HG03469 (cell line): Measurements from ENCODE around the gene IWS1.

Experiments used
- ATAC-seq: cut with Tn5 transposase; IDR thresholded peaks from one replicate; pipeline ENCODE4 v1.9.1; 2021; ENCODE audit warnings: mild to moderate bottlenecking, moderate library complexity, moderate number of reproducible peaks; ENCODE audit not compliant: unreplicated experiment

The IWS1 gene

DNA sequence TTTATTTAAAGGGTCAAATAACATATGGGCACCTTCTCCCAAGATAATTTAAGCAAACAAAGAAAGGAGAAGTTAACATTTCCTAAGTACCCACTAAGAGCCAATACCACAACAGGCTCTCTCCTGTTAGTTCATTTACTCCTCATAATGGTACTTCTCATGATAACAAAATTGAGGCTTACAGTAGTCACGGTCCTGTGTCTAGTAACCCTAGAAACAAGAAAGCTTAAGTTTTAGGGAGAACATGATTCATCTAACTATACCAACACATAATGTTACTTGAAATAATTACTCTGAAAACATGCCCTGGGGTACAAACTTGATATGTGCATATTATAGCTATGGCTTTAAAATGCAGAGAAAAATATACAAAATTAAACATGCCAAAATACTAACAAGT is 19.8 kb downstream of the IWS1 start:
- no peak for ATAC-seq

DNA sequence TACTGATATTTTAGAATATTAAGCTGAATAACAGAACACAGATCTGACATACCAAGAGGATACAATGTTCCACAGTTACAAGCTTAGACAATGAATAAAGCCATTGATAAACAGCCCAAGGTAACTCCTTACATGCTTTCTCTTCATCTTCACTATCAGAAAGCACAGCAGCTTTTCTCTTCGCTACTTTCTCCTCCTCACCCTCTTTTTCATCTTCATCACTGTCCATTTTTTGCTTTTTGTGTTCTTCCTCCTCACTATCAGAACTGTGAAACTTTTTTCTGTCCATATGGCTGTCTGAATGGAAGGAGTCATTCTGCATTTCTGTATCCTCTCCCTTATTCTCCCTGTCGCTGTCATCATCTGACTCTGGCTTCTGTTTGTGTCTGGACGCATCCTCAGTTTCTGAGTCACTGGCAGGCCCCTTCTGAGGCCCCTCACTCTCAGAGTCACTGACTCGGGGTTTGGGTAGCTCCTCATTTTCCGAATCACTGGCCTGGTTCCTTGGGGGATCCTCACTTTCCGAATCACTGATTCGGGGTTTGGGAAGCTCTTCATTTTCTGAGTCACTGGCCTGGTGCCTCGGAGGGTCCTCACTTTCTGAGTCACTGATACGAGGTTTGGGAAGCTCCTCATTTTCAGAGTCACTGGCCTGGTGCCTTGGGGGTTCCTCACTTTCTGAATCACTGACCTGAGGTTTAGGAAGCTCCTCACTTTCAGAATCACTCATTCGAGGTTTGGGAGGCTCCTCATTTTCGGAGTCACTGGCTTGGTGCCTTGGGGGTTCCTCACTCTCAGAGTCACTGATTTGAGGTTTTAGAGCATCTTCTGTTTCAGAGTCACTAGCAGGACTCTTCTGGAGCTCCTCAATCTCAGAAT is 21.5 kb downstream of the IWS1 start:
- ATAC-seq, result no peak

DNA sequence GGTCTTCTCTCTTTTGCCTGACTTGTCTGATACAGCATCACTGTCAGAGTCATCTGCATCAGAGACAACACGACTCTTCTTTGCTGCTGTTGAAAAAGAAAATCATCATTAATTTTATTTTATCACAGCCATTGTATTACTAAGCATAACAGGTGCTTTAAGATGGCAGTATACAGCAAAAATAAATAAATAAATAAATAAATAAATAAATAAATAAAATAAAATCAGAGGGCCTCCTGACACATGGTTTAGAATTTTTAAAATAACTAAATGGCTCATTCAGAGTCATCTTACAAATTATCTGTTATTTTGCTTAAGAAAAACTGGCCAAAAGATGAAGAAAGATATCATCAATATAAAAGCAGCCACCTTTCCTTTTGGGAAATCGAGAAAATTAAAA is 22.8 kb downstream of the IWS1 start:
- ATAC-seq, result no peak

DNA sequence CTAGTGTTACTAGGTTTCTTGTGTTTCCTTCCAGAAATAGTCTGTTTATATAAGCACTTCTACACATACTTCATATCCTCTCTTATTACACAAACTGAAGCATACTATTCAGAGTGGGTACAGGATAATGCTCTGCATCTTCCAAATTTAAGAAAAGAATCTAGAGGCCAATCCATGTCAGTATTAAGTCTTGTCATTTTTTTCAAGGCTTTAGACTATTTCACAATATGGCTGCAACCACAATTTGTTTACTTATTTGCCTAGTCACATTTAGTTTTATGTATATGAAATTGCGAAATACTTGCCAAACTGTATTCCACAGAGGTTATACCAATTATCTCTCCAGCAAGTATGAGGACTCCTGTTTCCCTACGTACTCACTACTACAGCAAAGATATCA is 27.9 kb downstream of the IWS1 start:
- no peak for ATAC-seq

DNA sequence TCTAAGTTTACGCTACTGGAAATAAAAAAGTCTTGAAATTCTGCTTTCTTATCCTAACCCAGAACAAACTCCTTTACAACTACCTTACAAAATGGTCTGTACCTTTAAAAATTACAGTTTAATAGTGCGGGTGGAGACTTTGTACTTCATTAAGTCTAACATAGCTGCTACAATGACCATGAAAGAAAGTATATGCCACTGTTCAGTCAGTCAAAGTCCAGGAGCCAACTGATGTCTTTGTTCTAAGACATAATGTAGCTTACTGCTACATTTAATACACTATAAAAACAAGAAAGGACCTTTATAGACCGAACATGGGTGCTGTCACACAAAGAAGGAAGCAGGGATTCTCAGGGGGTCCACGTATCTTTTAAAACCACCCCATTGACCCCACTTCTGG is 36.0 kb downstream of the IWS1 start:
- ATAC-seq, result no peak

DNA sequence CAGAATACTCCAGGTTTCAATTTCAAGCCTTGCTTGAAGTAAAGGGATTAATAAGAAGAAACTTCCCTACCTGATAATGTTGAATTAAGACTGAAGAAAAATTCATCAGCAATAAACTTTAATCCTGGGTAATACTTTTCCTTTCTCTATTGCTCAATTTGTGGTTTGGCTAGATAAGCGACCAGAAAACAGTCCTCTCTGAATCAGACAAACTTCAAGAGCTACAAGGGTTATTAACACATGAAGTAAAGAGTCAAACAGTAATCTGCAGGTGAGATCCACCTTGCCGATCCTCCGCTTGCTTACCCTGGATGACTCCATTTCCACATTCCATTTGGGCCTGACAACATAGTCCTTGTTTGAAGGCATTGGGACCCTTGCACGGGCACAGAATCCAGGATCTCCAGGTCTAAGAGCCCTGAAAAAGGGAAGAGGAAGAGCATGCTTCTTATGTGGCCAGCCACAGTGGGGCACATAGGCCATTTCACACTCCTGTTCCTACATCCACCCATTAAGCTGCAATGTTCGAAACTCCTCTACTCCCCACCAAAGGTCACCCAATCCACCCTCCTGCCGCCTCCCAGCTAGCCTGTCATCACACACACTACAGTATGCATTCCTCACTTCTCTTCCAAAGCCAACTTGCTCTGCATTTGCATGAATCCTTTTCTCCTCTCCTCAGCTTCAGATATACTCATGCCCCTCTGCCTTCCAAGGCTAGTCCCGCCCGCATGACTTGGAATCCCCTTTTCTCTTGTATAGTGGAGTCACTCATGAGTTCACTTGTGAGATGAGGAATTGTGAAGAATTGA is 39.8 kb downstream of the IWS1 start:
- no peak for ATAC-seq

DNA sequence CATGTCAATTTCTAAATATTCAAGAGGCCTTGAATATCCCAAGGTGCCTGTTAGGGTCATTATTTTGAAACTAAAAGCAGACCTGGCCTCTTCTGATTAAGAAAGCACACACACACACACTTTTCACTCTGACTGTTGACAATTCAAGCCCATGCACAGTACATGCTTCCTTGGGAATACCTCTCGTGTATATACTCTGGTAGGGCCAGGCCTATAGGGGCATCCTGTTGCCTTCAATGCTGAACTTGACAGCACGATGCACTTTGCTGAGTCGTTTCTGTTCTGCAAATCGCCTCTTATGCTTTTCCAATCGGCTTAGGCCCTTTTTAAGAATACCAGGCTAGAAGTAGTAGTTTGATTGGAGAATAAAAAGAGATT is 40.6 kb downstream of the IWS1 start:
- ATAC-seq, result no peak

DNA sequence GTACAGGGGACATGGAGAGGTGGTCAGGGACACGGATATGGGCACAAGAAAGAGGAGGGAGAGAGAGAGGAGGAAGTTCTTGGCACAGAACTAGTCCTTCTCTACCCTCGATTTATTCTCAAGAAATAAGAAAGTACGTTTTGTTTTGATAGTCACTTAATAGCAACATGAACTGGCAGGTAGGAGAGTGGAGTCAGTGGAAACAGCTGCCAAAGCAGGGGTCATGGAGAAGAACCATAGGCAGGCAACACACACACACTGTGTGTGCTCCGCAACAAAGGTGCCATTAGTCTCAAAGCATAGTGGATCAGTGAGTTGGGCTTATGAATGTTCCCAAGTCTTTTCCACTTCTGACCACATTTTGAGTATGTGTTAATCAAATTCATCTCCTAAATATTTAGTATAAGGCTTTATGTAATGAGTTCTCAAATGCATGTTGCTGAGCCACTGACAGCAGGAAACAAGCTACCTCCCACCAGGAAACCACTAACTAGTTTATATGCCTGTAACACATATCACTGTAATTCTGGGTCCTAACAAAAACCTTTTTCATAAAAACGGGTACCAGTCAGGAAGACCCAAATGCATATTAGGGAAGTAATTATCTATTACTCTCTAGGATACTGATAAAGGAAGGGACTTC is 41.1 kb downstream of the IWS1 start:
- ATAC-seq, result no peak

DNA sequence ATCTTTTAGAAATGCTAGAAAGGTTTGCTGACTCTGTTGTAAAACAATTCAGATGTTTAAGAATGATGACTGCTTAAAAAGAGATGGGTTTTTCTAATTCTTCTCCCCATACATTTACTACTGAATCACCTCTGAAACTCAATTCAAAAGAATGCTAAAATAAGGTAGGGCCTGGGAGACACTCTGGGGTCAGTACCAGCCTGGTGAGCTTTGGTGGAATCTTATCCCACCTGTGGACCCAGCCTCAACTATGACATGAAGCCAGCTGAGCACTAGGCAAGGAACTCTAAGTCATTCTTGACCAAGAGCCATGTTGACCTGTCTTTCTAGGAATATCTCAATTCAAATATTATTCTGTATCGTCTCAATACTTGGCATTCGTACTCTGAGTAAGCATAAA is 44.3 kb downstream of the IWS1 start:
- ATAC-seq, result no peak

DNA sequence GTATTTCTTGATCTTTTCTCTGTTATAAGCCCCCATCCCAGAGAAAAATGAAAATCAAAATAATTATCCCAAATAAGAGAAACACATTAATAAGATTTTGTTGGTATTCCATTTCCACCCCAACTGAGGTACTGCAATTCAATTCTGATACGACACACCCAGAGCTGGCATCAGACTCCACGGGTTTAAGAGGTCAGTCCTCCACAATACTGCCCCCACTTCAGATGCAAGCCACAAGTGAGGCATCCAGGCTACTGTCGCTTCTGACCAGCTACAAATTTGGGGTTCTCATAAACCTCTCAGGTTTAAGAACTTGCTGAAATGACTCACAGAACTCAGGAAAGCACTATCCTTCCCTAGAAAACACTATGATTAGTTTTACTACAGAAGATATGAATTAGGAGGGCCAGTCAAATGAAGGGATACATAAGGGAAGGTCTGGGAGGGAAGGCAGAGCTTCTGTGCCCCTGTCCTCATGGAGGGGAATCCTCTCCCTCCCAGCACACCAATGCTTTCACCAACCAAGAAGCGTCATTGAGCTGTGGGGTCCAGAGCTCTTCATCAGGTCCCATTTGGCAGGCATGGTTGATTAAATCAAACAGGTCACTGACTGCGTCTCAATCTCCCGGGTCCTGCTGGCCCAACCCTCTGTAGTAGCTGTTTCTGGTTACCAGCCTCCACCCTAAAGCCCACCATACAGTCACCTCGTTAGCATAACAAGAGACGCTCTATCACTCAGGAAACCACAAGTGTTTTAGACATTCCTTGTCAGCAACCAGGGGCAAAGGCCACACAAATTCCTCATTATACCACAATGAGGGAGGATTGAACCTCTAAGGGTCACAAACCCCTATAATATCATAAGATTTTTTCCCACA is 46.2 kb downstream of the IWS1 start:
- ATAC-seq, result no peak

DNA sequence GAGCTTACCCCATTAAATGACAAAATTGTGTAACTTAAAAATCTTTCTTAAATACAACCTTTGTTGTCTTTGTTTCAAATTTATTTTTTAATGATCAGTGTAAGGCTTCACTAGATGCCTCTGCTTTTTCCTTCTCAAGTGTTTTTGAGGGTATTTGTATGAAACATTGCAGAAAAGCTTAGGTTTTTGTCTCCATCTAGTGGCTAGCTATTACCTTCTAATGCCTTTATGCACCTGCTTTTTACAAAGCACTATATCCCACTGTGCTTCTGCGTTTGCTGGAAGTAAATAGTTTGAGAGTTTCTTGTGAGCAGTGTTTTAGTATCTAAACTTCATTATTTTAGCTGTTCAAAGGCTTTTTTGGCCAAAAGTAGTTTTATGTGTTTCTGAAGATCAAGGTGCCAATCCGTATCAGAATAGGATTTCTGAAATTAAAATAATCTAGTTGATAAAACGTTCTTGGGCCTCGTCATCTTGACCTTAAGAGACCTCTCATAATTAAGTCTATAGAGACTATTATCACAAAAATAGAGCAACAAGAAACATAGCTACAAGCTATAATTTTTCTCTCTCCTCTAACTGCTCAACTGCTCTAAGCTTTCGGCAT is 47.0 kb downstream of the IWS1 start:
- no peak for ATAC-seq

DNA sequence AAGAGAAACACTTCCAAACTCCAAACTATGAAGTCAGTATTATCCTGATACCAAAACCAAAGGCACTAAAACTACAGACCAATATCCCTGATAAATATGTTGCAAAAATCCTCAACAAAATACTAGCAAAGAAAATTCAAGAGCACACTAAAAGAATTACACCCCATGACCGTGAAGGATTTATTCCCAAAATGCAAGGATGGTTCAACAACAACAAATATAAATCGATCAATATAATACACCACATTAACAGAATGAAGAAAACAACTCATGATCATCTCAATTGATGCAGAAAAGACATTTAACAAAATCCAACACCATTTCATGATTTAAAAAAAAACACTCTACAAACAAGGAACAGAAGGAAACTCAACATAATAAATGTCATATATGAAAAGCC is 50.5 kb downstream of the IWS1 start:
- ATAC-seq, result no peak

DNA sequence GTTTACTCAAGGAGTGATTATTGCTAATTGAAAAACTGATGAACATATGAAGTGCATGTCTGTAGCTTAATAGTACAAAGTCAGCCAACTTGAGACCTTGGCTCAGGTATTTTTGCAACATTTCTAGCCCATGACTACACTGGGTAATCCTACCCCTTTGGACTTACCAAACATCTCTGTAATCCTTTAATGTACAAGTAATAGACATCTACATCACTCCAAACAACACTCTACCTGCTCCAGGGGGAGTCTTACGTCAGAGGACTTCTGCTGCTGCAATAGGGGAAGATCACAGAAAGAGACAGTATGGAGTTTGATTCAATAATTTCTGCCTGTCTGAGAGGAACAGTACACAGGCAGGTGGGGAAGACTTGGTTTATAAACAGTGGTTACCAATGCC is 54.0 kb downstream of the IWS1 start:
- no peak for ATAC-seq

DNA sequence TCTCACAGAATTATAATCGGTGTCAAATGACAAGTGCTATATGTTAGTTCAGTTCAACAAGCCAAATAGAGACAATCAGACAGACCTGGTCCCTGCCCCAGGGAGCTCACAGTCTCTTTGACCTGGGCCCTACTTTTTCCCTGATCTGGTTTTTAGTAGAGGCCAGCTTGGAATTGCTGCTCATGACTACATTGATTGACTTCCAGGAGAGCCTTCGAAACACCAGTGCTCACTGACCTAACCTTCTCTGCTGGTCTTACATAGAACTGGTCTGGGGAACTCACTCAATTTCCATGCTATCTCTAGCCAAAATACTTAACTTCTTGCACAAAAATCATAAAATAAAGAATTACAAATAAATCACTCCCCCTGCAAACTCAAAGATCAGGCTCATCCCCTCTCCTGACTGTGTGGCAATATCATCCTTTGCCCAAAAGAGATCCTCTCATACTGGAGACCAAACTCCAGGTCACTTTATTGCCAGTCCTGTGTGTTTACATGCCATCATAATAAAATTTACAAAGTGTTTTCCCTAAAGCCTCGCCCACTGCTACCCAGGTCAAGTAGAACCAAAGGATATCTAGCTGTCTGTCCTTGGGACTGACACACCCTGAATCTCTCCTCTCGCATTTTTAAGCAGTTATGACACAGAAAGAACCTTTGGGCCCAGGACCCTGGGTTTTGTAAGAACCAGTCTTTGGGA is 54.9 kb downstream of the IWS1 start:
- ATAC-seq, result no peak

DNA sequence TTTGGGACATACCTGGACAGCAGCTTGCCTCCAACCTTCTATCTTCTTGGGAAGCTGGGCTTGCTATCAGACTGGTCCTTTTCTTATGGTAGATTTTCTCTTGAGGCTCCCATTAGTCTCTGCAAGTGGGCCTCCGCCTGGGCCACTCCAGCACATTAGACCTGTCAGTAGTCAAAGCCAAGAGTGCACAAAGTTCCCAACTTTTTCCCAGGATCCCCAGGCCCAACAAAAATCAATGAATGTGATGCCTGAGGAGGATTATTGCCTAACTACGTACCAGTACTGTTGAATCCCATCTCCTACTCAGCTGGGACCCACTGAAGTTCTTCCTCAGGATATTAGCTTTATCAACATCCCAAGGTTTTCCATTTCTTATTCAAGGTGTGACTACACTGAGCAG is 56.3 kb downstream of the IWS1 start:
- ATAC-seq, result no peak

DNA sequence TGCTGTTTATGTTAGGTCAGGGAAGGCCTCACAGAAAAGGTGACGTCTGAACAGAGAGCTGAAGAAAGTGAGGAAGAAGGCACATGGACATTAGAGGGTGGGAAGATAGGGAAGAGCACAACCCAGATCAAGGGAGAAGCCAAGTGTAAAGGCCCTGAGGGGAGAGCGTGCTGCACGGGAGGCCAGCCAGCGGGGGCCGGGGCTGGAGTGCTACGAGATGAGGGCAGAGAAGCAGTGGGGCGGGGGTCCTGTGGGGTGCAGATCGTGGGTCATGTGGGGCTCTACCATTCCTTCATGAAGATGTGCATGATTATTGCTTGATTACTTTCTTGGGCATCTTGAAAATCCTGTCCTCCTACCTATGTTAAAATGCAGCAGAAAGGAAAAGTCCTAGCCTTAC is 57.2 kb downstream of the IWS1 start:
- ATAC-seq, result no peak

DNA sequence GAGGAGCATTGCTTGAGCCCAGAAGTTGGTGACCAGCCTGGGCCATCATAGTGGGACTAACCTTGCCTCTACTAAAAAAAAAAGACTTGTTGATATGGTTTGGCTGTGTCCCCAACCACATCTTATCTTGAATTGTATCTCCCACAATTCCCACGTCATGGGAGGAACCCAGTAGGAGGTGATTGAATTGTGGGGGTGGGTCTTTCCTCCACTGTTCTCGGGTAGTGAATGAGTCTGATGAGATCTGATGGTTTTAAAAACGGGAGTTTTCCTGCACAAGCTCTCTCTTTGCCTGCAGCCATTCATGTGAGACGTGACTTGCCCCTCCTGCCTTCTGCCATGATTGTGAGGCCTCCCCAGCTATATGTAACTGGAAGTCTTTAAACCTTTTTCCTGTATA is 61.0 kb downstream of the IWS1 start:
- ATAC-seq, result no peak

DNA sequence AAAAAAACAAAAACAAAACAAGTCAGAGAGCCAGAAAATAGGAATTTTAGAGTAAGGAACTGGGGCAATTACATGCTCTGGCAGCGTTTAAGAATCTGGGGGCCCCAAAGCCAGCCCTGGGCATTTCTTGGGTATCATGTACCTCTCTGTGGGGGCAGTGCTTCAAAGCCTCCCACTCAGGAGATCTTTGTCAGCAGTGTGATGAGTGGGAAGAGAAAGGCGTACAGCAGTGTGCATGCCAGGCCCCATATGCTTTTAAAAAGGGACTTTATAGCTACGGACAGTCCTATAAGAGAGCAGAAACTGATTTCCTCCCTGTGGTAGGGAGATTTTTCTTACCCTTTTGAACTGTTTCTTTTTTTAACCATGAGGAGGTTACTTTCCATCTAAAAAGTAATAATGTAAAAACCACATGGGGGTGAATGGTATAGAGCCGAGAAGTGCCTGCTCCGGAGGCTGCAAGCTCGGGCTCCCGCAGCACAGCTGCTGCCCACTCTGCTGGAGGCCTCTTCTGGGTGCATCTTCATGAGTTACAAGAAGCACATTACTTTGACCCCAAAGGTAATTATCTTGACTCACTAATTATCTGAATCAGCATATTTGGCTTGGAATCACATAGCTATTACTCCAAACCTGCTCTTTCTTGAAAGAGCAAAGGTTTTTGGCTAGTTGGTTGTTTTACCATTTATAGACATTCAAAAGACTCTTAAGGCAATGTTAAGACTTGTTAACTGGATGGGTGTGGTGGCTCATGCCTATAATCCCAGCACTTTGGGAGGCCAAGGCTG is 61.6 kb downstream of the IWS1 start:
- no peak for ATAC-seq
